Skeletal muscle tissue (tissue), 1 donor: ENCODE data around the gene RBM8A. TPM values are rescaled to one million over a fixed set of nuclear protein-coding genes. Genes with fewer than 3 reads are reported as not detected.

Source experiments
- total RNA-seq: library from RNA; depleted of rRNA; stranded (reverse); fragments of >200 nt; gene quantifications from one replicate; pipeline ENCODE4 v1.2.3, GENCODE V29; 2014

Gene RBM8A
- total RNA-seq, 1 donor from 2014 or later, result 36.5 TPM

Other genes starting within 250 kb of the RBM8A start
- gene PDZK1, start 220.1 kb downstream of the RBM8A start, total RNA-seq, result under 0.01 TPM
- gene CD160, start 208.0 kb downstream of the RBM8A start, total RNA-seq, result under 0.01 TPM
- gene RNF115, start 103.4 kb downstream of the RBM8A start, total RNA-seq, result 13.6 TPM
- gene POLR3C, start 103.3 kb downstream of the RBM8A start, total RNA-seq, result 22.4 TPM
- 8.9 TPM for gene NUDT17, start 81.9 kb downstream of the RBM8A start, total RNA-seq
- 5.7 TPM for gene PIAS3, start 68.4 kb downstream of the RBM8A start, total RNA-seq
- 1.6 TPM for gene ANKRD35, start 41.6 kb downstream of the RBM8A start, total RNA-seq
- 3.1 TPM for gene ITGA10, start 17.4 kb downstream of the RBM8A start, total RNA-seq
- 26.6 TPM for gene PEX11B, start 8.8 kb downstream of the RBM8A start, total RNA-seq
- 16.2 TPM for gene LIX1L, start 30.5 kb upstream of the RBM8A start, total RNA-seq
- gene ANKRD34A, start 37.1 kb upstream of the RBM8A start, total RNA-seq, result under 0.01 TPM
- 17.7 TPM for gene POLR3GL, start 37.2 kb upstream of the RBM8A start, total RNA-seq
- 536 TPM for gene TXNIP, start 69.1 kb upstream of the RBM8A start, total RNA-seq
- gene HJV, start 94.3 kb upstream of the RBM8A start, total RNA-seq, result 439 TPM
- 1.6 TPM for gene NBPF10, start 217.3 kb upstream of the RBM8A start, total RNA-seq